ENCODE measurements around the gene COMT.
"Not testable (repeated sequence)": the region's sequence is repeated elsewhere in the genome, so short reads cannot be mapped to it uniquely, and the experiment has no call there.

COMT gene

DNA sequence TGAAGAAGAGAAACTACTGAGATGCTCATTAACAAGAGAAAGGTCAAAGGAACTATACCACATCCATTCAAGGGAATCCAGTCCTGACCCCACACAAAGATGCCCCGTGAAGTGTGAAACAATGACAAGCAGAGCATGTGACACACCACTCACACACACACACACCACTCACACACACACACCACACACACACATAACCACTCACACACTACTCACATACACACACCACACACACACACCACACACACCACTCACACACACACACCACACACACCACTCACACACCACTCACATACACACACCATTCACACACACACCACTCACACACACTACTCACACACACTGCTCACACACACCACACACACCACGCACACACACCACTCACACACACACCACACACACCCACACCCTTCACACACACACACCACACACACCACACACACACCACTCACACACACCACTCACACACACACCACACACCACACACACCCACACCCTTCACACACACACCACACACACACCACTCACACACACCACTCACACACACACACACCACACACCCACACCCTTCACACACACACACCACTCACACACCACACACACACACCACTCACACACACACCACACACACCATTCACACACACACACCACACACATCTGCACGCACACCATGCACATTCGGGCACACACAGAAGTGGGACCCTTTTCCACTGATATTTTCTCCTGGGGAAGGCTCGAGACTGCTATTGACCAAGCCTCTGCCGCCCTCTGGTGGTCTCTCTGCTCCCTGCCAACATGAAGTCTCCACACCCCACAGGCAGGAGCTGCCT lies 32.0 kb upstream of the COMT start:
- DNase-seq (ENCODE audit: low spot score) = peak; percentile 87

DNA sequence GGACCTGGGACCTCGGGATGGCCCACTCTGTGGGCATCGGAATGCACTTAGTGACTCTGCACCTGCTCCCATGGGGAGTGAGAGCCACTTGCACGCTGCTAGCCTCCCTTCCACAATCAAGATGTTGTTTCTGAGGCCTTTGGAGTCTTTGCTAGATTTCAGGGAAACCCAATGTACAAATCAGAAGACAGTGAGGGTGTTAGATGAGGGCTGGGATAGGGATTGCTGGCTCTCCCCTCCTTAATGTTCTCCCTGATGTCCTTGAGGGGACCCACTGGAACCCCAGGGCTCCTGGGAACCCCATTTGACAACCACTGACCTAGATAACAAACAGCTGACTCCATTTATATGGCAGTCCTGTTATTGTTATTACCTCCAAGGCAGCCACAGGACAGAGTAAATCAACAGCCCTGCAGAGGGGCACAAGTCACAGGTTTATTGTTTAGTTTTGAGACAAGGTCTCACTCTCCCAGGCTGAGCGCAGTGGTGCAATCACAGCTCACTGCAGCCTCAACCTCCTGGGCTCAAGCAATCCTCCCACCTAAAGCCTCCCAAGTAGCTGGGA lies 31.3 kb upstream of the COMT start:
- DNase-seq (ENCODE audit: low spot score) = no peak

- no peak for DNase-seq (ENCODE audit: low spot score)
These were observed 29.9 kb upstream of the COMT start for GRCh38 chr22:19911540-19912270.

GRCh38 chr22:19912271-19912999 lies 29.1 kb upstream of the COMT start:
- peak; percentile 44 for DNase-seq (ENCODE audit: low spot score)

GRCh38 chr22:19913337-19913936 lies 28.1 kb upstream of the COMT start:
- no peak for DNase-seq (ENCODE audit: low spot score)

- no peak for DNase-seq (ENCODE audit: low spot score)
These were observed 27.2 kb upstream of the COMT start for GRCh38 chr22:19914201-19914943.

- DNase-seq (ENCODE audit: low spot score) = no peak
These were observed 26.2 kb upstream of the COMT start for GRCh38 chr22:19915287-19915954.

DNA sequence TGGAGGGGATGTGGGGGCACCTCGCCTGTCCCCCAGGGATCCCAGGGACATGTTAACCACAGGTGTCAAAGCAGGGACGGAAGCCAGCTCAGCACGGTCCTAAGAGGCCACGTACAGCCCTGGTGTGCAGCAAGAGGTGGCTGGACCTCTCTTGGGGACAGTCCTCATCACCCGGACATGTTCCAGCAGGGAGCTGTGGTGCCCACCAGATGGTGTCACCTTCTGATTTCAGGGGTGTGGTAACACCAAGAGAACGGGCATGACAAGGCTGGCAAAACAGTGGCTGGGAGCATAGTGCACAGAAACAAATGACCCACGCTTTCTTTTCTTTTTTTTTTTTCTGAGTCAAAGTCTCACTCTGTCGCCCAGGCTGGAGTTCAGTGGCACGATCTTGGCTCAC lies 25.6 kb upstream of the COMT start:
- DNase-seq (ENCODE audit: low spot score) = no peak

DNA sequence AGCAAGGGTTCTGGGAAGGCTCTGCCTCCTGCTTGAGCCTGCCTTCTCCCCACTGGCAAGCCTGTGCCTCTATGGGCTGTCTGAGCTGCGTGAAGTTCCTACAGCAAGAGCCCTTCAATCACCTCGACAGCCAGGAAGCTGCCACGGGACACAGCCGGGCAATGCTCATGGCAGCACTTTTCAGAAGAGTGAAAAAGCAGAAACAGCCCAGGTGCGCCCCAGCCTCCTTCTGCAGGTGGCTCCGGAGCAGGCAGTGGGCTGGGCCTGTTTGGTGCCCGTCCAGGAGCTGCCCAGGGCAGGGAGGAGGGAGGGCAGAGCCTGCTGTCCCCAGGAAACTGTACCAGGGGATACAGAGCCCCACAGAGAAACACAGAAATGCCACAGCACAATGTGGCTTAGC lies 24.6 kb upstream of the COMT start:
- DNase-seq (ENCODE audit: low spot score) = no peak

DNA sequence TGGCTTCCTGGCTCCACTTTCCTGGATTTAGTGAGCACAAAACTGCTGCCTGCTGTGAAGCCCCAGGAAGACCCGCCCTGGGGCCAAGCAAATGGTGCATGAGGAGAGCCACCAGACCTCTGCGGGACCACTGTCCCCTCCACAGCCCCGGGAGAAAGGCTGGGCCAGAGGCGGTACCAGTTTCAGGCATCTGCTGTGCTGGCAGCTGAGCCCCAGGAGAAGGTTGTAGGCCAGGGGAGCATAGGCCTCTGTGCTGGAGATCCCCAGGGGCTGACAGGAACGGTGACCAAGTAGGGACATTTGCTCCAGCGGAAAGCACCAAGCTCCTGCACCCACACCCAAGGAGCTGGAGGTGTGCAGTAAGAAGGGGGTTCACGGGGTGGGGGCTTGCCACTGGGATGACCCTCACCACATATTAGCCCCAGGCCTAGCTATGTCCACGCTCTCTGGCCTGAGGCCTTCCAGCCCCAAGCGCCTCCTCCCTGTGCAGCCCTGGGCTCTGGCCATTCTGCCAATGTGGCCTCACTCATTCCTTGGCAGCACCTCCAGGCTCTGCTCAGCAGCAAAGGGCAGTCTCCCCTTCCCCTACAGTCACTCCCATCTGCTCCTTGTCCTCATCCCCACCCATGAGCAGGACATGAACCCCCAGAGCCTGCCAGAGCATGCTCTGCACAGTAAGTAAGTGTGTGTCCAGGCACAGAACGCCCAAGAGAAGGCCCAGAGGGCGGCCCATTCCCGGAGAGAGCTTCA lies 24.0 kb upstream of the COMT start:
- no peak for DNase-seq (ENCODE audit: low spot score)

DNA sequence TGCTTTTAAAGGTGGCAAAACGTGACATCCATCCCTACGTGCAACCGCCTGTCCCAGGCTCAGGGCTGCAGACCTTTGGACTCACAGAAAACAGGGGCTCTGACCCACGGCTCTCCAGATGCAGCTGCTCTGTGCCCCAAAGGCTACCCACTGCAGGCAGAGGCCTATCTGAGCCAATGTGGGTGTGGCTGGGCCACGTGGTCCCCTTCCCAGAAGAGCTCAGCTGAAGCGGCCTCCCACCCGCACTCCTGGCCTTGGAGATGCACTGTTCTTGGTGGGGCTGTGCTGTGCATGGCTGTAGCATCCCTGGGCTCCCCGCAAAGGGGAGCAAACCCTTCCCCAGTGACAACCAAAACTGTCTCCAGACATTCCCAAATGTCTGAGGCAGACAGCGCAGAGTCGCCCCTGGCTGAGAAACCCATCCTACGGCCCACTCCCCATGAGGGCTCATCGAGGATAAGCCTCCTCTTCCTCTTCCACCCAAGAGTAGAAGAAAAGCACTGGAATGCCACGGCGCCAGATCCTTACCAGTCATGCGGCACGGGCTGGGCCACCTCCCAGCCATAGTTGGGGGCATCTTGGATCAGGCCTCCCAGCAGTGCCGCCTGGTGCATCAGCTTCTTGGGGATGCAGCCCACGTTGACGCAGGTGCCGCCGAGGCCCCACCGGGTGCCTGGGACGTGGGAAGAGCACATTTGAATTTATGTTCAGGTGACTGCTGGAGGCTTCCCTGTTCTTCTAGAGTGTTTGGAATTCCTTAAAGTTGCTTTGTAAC lies 23.1 kb upstream of the COMT start:
- DNase-seq (ENCODE audit: low spot score) = no peak

- DNase-seq (ENCODE audit: low spot score) = no peak
These were observed 21.7 kb upstream of the COMT start for GRCh38 chr22:19919701-19920363.

- no peak for DNase-seq (ENCODE audit: low spot score)
These were observed 20.0 kb upstream of the COMT start for GRCh38 chr22:19921544-19922081.

DNA sequence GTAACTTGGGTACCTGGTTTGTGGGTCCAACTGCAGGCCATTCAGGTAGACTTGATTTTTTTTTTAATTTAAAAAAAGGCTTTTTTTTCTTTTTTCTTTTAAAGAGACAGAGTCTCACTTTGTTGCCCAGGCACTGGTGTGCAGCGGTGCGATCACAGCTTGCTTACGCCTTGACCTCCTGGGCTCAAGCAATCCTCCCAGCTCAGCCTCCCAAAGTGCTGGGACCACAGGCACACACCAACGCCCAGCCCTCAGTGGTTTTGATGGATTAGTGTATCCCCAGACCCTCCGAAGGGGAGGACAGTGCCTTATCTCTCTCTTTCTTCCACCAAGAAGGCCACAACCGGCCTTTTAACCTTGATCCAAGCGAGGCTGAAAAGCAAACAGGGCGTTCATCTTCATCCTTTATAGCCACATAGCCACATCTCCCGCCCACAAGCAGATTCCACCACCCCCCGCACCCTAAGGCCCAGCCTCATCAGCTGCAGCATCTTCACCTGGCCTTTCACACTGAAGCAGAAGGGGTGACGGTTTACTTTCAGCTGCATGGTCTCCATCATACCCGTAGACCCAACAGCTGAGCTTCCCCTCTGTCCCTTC lies 17.6 kb upstream of the COMT start:
- no peak for DNase-seq (ENCODE audit: low spot score)

- not testable (repeated sequence) for DNase-seq (ENCODE audit: low spot score)
These were observed 15.5 kb upstream of the COMT start for GRCh38 chr22:19926028-19926427.

DNA sequence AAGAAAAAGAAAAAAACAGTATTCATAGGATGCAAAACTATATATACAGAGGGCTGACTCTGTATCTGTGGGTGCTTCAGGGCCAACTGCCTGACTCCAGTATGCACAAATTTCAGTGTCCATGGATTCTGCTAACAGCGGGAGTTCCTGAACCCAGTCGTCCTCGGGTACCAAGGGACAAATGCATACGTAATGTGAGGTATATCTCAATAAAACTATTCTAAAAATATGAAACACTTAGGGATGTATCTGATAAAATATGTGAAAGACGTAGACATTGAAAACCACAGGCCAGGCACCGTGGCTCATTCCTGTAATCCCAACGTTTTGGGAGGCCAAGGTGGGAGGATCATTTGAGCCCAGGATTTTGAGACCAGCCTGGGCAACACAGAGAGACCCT lies 13.9 kb upstream of the COMT start:
- no peak for DNase-seq (ENCODE audit: low spot score)

DNA sequence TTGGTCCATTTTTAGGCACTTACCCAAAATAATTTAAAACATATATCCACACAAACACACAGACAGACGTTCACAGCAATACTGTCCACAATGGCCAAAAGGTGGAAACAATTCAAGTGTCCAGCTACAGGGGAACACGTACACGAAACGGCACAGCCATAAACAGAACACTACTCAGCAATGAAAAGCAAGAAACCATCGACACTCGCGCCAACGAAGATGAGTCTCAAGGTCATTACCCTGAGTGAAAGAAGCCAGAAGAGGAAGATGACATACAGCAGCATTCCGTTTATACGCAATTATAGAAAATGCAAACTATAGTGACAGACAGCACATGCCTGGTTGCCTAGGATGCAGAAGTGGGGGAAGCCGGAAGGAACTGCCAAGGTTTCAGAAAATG lies 13.4 kb upstream of the COMT start:
- no peak for DNase-seq (ENCODE audit: low spot score)

Data from D341Med (cell line).